IgD-negative memory B cell (primary cell): ENCODE measurements around the gene FANCD2. TPM values are rescaled to one million over a fixed set of nuclear protein-coding genes. Genes with fewer than 3 reads are reported as not detected.
"Not testable (repeated sequence)": the region's sequence is repeated elsewhere in the genome, so short reads cannot be mapped to it uniquely, and the experiment has no call there.

Experiments
- H3K27ac Mint-ChIP-seq, 3 donors: one replicate each; pipeline ENCODE4 v1.8.0; 2020 to 2022; ENCODE audit warnings: mild to moderate bottlenecking in 3 of 3, mixed read lengths in 3 of 3, moderate library complexity in 1 of 3
- H3K27me3 Mint-ChIP-seq: one replicate; pipeline ENCODE4 v1.8.0; 2021; ENCODE audit warnings: mixed read lengths
- H3K36me3 Mint-ChIP-seq: one replicate; pipeline ENCODE4 v1.8.0; 2020; ENCODE audit warnings: mild to moderate bottlenecking, mixed read lengths
- H3K4me1 Mint-ChIP-seq, 3 donors: one replicate each; pipeline ENCODE4 v1.8.0; 2020 to 2022; ENCODE audit warnings: mixed read lengths in 3 of 3, mild to moderate bottlenecking in 1 of 3
- H3K4me3 Mint-ChIP-seq, 4 donors: one replicate each; pipeline ENCODE4 v1.8.0; 2020 to 2022; ENCODE audit warnings: mild to moderate bottlenecking in 4 of 4, mixed read lengths in 4 of 4, moderate library complexity in 3 of 4
- H3K9me3 Mint-ChIP-seq, 3 donors: one replicate each; pipeline ENCODE4 v1.8.0; 2020 to 2021; ENCODE audit warnings: mixed read lengths in 3 of 3, mild to moderate bottlenecking in 1 of 3
- polyA plus RNA-seq: library from polyadenylated mRNA; unstranded; fragments of 300-500 nt; fragmentation: Illumina TruSeq; gene quantifications from one replicate; pipeline ENCODE4 v1.2.3, GENCODE V29; 2021

The FANCD2 gene
- polyA plus RNA-seq, 1 donor from 2014 or later: 15.2 TPM

DNA sequence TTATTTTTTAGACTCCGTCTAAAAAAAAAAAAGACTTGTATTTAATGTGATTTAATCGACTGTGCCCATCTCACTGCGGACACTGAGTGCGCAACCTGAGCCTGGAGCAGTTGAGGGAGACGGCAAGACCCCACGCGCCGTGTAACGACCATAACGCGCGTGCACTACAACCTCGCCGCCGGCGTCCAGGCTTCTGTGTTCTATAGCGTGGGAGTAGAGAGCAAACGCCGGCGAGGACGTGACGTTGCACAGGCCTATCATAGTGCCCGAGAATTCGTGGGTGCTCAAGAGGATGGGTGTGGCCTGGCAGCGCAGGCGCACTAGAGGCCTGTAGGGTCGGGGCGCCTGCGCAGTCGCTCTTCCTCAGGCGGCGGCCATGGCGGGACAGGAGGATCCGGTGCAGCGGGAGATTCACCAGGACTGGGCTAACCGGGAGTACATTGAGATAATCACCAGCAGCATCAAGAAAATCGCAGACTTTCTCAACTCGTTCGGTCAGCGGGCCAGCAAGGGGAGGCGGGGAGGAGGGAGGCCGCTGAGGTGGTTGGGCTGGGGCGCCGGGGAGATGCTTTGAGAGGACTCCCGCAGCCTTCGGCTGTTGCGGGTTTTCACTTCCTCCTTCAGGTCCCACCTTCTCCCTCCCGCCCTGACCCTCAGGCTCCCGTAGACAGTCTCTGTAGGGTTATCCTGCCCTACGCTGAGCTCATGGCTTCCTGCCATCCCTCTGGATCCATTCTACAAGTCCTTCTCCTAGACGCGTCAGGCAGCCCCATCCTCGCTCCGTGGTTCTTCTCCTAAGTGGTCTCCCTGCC, 89.3 kb downstream of the FANCD2 start, which contains the start of gene BRK1:
BRK1 (plus strand) TSS at position 350 of the 812 bp plus-strand sequence; CDS start at position 377, 27 bp downstream.
- Mint-ChIP-seq H3K4me1 (peaks cover 17 to 27% (median 20%) of the 10 kb centered on the region in 3 donors), H3K27ac (peak within 1 kb of the TSS; percentile 93 to 100 (median 98)), H3K36me3 (peaks cover 1% of the 10 kb centered on the region), H3K27me3 (peaks cover 2% of the 10 kb centered on the region), H3K9me3 (no peaks in the 10 kb centered on the region), H3K4me3 (peak within 1 kb of the TSS; percentile 93 to 100 (median 99))

DNA sequence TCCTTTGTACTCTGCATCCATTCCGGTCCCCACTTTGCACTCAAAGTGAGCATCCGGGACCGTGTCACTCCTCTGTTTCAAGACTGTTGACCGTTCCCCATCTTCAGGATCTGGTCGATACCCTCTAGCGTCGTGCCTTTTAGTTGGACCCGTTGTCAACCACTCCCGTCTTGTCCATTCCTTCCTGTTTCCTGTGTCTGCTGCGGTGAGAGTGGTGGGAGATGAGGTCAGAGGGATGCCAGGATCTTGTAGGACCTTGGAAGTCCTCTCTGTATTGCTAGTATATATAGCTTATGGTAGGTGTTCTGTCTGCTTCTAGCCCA, 89.9 kb downstream of the FANCD2 start:
- H3K27ac Mint-ChIP-seq: peak overlapping the region; percentile 93 to 100 (median 98)
- peaks cover 1% of the 10 kb centered on the region for H3K36me3 Mint-ChIP-seq
- no peaks in the 10 kb centered on the region for H3K9me3 Mint-ChIP-seq
- H3K4me3 Mint-ChIP-seq: peak overlapping the region; percentile 93 to 100 (median 99)
- H3K27me3 Mint-ChIP-seq: peaks cover 2% of the 10 kb centered on the region
- H3K4me1 Mint-ChIP-seq: peaks cover 17 to 27% (median 20%) of the 10 kb centered on the region in 3 donors

DNA sequence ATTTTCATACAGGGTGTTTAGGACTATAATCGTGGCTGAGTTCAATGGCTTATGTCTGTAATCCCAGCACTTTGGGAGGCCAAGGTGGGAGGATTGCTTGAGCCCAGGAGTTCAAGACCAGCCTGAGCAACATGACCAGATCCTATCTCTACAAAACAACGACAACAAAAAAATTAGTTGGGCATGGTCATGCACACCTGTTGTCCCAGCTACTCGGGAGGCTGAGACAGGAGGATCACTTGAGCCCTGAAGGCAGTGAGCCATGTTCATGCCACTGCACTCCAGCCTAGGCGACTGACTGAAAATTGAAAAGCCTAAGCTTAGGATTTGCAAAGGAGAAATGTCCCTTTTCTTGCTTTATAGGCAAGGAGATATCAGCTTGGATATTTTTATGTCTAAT, 90.7 kb downstream of the FANCD2 start:
- Mint-ChIP-seq H3K4me1 (peaks cover 17 to 29% (median 22%) of the 10 kb centered on the region in 3 donors), H3K36me3 (peaks cover 1% of the 10 kb centered on the region), H3K27me3 (peaks cover 2% of the 10 kb centered on the region), H3K9me3 (no peaks in the 10 kb centered on the region), H3K27ac (peak overlapping the region in 2 of 3 donors; percentile 93 to 98), H3K4me3 (peak overlapping the region; percentile 93 to 100 (median 99))

DNA sequence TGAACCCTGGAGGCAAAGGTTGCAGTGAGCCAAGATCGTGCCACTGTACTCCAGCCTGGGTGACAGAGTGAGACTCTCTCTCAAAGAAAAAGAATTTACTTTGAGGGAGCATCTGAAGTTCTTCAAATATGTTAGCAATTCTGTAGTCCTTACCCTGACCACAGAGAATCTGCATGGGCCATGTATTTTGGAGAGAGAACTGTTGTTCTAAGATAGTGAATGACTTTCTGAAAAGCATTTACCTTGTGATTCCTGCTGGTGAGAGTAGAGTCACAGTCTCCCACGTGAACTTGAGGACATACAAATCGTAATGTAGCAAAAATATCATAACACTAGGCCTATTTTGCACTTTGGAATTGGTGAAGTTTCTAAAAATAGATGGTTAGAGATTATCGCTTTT, 93.1 kb downstream of the FANCD2 start:
- H3K27me3 Mint-ChIP-seq: peaks cover 2% of the 10 kb centered on the region
- H3K36me3 Mint-ChIP-seq: peaks cover 4% of the 10 kb centered on the region
- peaks cover 23 to 38% (median 27%) of the 10 kb centered on the region in 3 donors for H3K4me1 Mint-ChIP-seq
- H3K9me3 Mint-ChIP-seq: no peaks in the 10 kb centered on the region
- peak overlapping the region in 1 of 4 donors; percentile 40 for H3K4me3 Mint-ChIP-seq
- H3K27ac Mint-ChIP-seq: no peak overlapping the region

DNA sequence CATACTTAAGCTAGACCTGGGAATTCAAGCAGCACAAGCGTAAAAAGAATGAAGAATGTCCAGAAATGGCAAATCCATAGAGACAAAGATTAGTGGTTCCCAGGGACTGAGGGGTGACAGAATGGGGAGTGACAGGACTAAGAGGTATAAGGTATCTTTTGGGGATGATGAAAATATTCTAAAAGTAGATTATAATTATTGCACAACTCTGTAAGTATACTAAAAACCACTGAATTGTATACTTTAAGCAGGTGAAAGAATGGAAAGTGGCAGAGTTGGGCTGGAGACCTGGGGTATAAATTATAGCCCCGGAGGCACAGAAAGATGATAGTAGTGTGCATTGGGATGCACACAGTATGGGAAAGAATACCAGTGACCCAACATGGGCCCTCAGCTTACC, 94.8 kb downstream of the FANCD2 start:
- no peaks in the 10 kb centered on the region for H3K9me3 Mint-ChIP-seq
- peak overlapping the region in 1 of 3 donors; percentile 18 for H3K27ac Mint-ChIP-seq
- H3K27me3 Mint-ChIP-seq: no peaks in the 10 kb centered on the region
- no peak overlapping the region for H3K4me3 Mint-ChIP-seq
- H3K4me1 Mint-ChIP-seq: peaks cover 14 to 30% (median 20%) of the 10 kb centered on the region in 3 donors
- H3K36me3 Mint-ChIP-seq: peaks cover 9% of the 10 kb centered on the region

DNA sequence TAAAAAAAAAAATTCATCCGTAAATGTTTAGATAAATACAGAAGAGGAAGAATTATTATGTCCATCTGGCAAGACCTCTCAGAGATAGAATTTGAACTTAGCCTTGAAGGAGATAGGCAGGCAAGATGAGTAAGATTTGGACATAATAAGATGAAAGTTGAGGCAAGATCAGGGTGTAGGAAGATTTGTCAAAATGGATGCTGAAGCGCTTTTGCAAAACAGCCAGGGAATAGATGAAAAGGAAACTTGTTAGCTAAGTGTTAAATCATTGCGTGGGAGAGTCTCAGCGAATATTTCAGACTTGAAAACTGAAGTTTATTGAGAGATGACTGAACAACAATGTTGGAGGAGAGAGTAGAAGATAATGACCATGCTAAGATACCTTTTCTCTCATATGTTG, 96.5 kb downstream of the FANCD2 start:
- Mint-ChIP-seq H3K36me3 (peaks cover 13% of the 10 kb centered on the region), H3K9me3 (no peaks in the 10 kb centered on the region), H3K27ac (peak overlapping the region in 1 of 3 donors; percentile 10), H3K27me3 (no peaks in the 10 kb centered on the region), H3K4me1 (peaks cover 6 to 21% (median 13%) of the 10 kb centered on the region in 3 donors), H3K4me3 (no peak overlapping the region)

DNA sequence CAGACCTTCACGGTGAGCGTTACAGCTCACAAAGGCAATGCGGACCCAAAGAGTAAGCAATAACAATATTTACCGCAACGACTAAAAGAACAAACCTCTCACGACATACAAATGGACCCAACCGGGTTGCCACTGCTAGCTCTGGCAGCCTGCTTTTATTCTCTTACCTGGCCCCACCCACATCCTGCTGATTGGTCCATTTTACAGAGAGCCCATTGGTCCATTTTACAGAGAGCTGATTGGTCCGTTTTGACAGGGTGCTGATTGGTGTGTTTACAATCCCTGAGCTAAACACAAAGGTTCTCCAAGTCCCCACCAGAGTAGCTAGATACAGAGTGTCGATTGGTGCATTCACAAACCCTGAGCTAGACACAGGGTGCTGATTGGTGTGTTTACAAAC, 109.6 kb downstream of the FANCD2 start:
- H3K4me3 Mint-ChIP-seq: peak overlapping the region in 1 of 4 donors; percentile 26
- not testable (repeated sequence) for H3K27ac Mint-ChIP-seq, H3K36me3 Mint-ChIP-seq, H3K9me3 Mint-ChIP-seq, H3K4me1 Mint-ChIP-seq, H3K27me3 Mint-ChIP-seq

DNA sequence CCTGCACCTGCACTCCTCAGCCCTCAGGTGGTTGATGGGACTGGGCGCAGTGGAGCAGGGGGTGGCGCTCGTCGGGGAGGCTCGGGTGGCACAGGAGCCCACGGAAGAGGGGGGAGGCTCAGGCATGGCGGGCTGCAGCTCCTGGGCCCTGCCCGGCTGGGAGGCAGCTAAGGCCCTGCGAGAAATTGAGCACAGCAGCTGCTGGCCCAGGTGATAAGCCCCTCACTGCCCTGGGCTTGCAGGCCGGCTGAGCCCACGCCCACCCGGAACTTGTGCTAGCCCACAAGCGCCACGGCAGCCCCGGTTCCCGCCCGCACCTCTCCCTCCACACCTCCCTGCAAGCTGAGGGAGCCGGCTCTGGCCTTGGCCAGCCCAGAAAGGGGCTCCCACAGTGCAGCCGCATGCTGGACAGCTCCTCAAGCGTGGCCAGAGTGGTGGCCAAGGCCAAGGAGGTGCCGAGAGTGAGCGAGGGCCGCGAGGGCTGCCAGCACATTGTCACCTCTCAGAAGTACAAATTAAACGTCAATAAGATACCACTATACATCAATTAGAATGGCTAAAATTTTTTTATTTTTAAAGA, 110.3 kb downstream of the FANCD2 start:
- no peak overlapping the region for H3K27ac Mint-ChIP-seq
- H3K27me3 Mint-ChIP-seq: no peaks in the 10 kb centered on the region
- peaks cover 0 to 1% (median 1%) of the 10 kb centered on the region in 3 donors for H3K4me1 Mint-ChIP-seq
- no peaks in the 10 kb centered on the region for H3K36me3 Mint-ChIP-seq
- H3K4me3 Mint-ChIP-seq: no peak overlapping the region
- H3K9me3 Mint-ChIP-seq: no peaks in the 10 kb centered on the region

DNA sequence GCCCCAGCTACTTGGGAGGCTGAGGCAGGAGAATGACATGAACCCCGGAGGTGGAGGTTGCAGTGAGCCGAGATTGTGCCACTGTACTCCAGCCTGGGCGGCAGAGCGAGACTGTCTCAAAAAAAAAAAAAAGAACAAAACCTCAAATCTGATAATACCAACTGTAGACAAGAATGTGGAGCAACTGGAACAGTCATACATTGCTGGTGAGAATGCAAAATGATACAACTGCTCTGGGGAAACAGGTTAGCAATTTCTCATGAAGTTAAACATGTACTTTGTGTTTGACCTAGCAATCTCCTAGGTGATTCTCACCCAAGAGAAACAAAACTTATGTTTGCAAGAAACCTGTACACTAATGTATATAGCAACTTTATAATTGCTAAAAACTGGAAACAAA, 110.9 kb downstream of the FANCD2 start:
- Mint-ChIP-seq H3K27ac (peak overlapping the region in 1 of 3 donors; percentile 42), H3K36me3 (no peaks in the 10 kb centered on the region), H3K9me3 (no peaks in the 10 kb centered on the region), H3K4me1 (peaks cover 0 to 4% (median 1%) of the 10 kb centered on the region in 3 donors), H3K4me3 (peak overlapping the region in 1 of 4 donors; percentile 9), H3K27me3 (no peaks in the 10 kb centered on the region)

DNA sequence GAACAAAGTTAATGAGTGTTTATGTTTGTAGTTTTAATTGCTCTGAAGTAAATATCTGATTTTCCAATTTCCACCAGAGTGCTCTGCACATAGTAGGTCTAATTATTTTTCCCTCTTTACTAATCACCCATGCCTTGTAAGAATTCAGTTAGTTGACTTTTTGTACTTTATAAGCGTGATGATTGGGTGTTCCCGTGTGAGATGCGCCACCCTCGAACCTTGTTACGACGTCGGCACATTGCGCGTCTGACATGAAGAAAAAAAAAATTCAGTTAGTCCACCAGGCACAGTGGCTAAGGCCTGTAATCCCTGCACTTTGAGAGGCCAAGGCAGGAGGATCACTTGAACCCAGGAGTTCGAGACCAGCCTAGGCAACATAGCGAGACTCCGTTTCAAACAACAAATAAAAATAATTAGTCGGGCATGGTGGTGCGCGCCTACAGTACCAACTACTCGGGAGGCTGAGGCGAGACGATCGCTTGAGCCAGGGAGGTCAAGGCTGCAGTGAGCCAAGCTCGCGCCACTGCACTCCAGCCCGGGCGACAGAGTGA, 114.8 kb downstream of the FANCD2 start:
- Mint-ChIP-seq H3K27me3 (no peaks in the 10 kb centered on the region), H3K36me3 (peaks cover 6% of the 10 kb centered on the region), H3K4me3 (peak overlapping the region; percentile 92 to 100 (median 98)), H3K27ac (peak overlapping the region; percentile 98 to 100 (median 99)), H3K4me1 (peaks cover 17 to 21% (median 17%) of the 10 kb centered on the region in 3 donors), H3K9me3 (peaks cover 0 to 2% (median 0%) of the 10 kb centered on the region in 3 donors)

DNA sequence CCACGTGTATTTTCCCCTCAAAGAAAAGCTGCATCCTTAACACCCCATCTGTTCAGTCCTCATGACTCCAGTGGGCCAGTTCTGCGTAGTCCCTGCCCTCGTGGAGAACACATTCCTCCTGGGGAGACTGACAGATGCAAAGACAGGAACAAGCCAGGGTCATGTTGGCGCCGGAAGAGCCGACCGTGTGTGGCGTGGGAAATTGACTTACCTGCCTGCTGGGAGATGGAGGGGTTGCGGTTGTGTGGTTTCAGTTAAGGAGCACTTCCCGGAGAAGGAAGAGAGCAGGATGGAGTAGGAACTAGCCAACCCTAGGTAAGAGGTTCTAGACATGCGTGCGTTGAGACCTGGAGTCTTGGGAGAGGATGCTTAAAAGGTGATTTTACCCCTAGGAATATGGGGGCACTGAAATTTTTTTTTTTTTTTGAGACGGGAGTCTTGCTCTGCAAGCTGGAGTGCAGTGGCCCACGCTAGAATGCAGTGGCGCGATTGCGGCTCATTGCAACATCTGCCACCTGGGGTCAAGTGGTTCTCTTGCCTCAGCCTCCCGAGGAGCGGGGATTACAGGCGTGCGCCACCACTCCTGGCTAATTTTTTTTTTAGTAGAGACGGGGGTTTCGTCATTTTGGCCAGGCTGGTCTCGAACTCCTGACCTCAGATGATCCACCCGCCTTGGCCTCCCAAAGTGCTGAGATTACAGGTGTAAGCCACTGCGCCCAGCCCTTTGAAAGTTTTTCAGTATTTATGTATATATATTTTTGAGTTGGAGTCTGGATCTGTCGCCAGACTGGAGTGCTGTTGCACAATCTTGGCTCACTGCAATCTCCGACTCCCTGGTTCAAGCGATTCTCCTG, 116.7 kb downstream of the FANCD2 start:
- Mint-ChIP-seq H3K4me3 (peak overlapping the region; percentile 92 to 100 (median 98)), H3K27ac (peak overlapping the region; percentile 98 to 100 (median 99)), H3K36me3 (peaks cover 8% of the 10 kb centered on the region), H3K9me3 (peaks cover 0 to 2% (median 0%) of the 10 kb centered on the region in 3 donors), H3K27me3 (no peaks in the 10 kb centered on the region), H3K4me1 (peaks cover 23 to 26% (median 23%) of the 10 kb centered on the region in 3 donors)

DNA sequence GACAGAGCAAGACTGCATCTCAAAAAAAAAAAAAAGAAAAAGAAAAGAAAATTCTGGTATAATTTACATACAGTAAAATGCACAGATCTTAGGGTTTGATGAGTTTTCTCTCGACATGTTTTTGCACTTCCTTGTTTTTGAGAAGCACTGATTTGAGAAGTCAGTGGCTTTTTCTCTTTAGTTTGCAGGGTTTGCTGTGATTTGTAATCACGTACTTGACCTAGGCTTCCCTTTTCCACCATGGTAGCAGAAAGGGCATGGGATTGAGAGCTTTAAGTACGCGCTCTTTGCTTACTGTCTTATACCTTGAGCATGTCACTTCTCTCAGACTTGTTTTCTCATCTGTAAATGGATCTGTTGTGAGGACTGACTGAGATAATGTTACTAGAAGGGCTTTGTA, 119.4 kb downstream of the FANCD2 start:
- peaks cover 0 to 2% (median 0%) of the 10 kb centered on the region in 3 donors for H3K9me3 Mint-ChIP-seq
- no peaks in the 10 kb centered on the region for H3K27me3 Mint-ChIP-seq
- peak overlapping the region; percentile 63 to 89 (median 78) for H3K4me3 Mint-ChIP-seq
- H3K4me1 Mint-ChIP-seq: peaks cover 28 to 34% (median 33%) of the 10 kb centered on the region in 3 donors
- H3K27ac Mint-ChIP-seq: peak overlapping the region; percentile 43 to 85 (median 53)
- H3K36me3 Mint-ChIP-seq: peaks cover 12% of the 10 kb centered on the region

DNA sequence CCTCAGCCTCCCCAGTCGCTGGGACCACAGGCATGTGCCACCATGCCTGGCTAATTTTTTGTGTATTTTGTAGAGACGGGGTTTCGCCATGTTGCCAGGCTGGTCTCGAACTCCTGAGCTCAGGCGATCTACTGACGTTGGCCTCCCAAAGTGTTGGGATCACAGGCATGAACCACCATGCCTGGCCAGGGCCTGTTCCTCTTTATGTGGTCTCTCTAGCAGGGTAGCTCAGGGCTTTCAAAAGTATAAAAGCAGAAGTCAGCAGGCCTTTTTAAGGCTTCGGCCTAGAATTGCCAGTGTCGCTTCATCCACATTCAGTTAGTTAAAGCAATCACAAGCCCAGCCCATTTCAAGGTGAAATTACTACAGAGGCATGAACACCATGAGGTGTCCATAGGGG, 123.0 kb downstream of the FANCD2 start:
- Mint-ChIP-seq H3K4me1 (peaks cover 15 to 26% (median 17%) of the 10 kb centered on the region in 3 donors), H3K9me3 (no peaks in the 10 kb centered on the region), H3K27ac (peak overlapping the region; percentile 86 to 93 (median 89)), H3K36me3 (peaks cover 9% of the 10 kb centered on the region), H3K27me3 (no peaks in the 10 kb centered on the region), H3K4me3 (peak overlapping the region in 3 of 4 donors; percentile 65 to 95 (median 74))

DNA sequence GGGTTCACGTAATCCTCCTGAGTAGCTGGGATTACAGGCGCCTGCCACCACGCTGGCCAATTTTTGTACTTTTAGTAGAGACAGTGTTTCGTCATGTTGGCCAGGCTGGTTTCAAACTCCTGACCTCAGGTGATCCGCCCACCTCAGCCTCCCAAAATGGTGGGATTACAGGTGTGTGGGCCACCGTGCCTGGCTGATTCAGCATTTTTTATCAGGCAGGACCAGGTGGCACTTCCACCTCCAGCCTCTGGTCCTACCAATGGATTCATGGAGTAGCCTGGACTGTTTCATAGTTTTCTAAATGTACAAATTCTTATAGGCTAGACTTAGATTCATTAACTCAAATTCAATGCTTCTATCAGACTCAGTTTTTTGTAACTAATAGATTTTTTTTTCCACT, 124.8 kb downstream of the FANCD2 start:
- no peak overlapping the region for H3K27ac Mint-ChIP-seq
- H3K36me3 Mint-ChIP-seq: peaks cover 8% of the 10 kb centered on the region
- no peak overlapping the region for H3K4me3 Mint-ChIP-seq
- H3K4me1 Mint-ChIP-seq: peaks cover 11 to 18% (median 12%) of the 10 kb centered on the region in 3 donors
- no peaks in the 10 kb centered on the region for H3K9me3 Mint-ChIP-seq
- no peaks in the 10 kb centered on the region for H3K27me3 Mint-ChIP-seq
